Heart right ventricle (tissue), 16 donors: ENCODE measurements around the gene LARGE1. TPM values are rescaled to one million over a fixed set of nuclear protein-coding genes. Genes with fewer than 3 reads are reported as not detected.

Experiments
- ATAC-seq, 8 donors: fragments of 200-7000 bp; cut with Tn5 transposase; one replicate each; pipeline ENCODE4 v1.9.1; 2020; ENCODE audit warnings: mild to moderate bottlenecking in 8 of 8, moderate library complexity in 8 of 8, moderate number of reproducible peaks in 1 of 8
- DNase-seq, 2 donors: peaks; one replicate each; pipeline ENCODE4 v3.0.0-alpha.2; 2020
- H3K27ac ChIP-seq, 10 donors: fragments of 200-600 bp; sonication (generic) in 2 of 10; one replicate each; pipeline versions ENCODE4 v1.5.0 to v1.8.0; 2020 to 2022; ENCODE audit warnings: mild to moderate bottlenecking in 3 of 10
- H3K27me3 ChIP-seq, 7 donors: fragments of 200-600 bp; one replicate each; pipeline ENCODE4 v1.8.0; 2021 to 2022; ENCODE audit warnings: mild to moderate bottlenecking in 2 of 7
- H3K36me3 ChIP-seq, 9 donors: fragments of 200-600 bp; sonication (generic) in 1 of 9; one replicate each; pipeline versions ENCODE4 v1.5.0 to v1.8.0; 2020 to 2022; ENCODE audit warnings: mild to moderate bottlenecking in 2 of 9
- H3K4me1 ChIP-seq, 9 donors: fragments of 200-600 bp; sonication (generic) in 1 of 9; one replicate each; pipeline versions ENCODE4 v1.5.0 to v1.8.0; 2020 to 2022; ENCODE audit warnings: mild to moderate bottlenecking in 4 of 9
- H3K4me3 ChIP-seq, 10 donors: fragments of 200-600 bp; sonication (generic) in 2 of 10; one replicate each; pipeline versions ENCODE4 v1.5.0 to v1.8.0; 2020 to 2022; ENCODE audit warnings: mild to moderate bottlenecking in 7 of 10, moderate library complexity in 2 of 10
- H3K9me3 ChIP-seq, 11 donors: fragments of 200-600 bp in 10 of 11; sonication (generic) in 2 of 11; one replicate each; pipeline versions ENCODE4 v1.5.0 to v1.8.0; 2013 to 2022; ENCODE audit warnings: mild to moderate bottlenecking in 2 of 11, control low read depth in 1 of 11, moderate library complexity in 1 of 11
- WGBS, 2 donors: extraction: QIAGEN DNeasy Blood & Tissue Kit; methylation state at CpG; one replicate each; pipeline ENCODE4 v1.1.7; 2013; ENCODE audit warnings: inconsistent platforms in 1 of 2; 5-methylcytosine and 5-hydroxymethylcytosine counted together
- intact Hi-C, 10 donors: fragments of 100-400 bp; cut with DNase I; formaldehyde crosslinking; loops; one replicate each; pipeline versions ENCODE4 v1.11.1 to v1.14.2; 2022
- polyA plus RNA-seq, 2 donors: library from polyadenylated mRNA; stranded (reverse); fragments of 200-250 nt; gene quantifications; one replicate each; pipeline ENCODE4 v1.2.3, GENCODE V29; 2013
- total RNA-seq, 10 donors: library from RNA; stranded (reverse); fragmentation: NEBNext Ultra II Directional in 3 of 10; extraction: Animal tissue kit (Norgen Biotek cat#: 25700) in 3 of 10; gene quantifications; one replicate each; pipeline versions ENCODE4 v1.2.1 to v1.2.4, GENCODE V29; 2021 to 2023
- TF ChIP-seq, protein P1 (sequence below), 9 donors: fragments of 200-600 bp; sonication (generic) in 2 of 9; IDR thresholded peaks; one replicate each; pipeline versions ENCODE4 v1.5.0 to v1.8.0; 2021 to 2022; ENCODE audit warnings: antibody characterized with exemption in 9 of 9, mild to moderate bottlenecking in 5 of 9, moderate library complexity in 1 of 9
- donor health status: Arrhythmogenic right ventricular cardiomyopathy.
- donor health status: ischemic (EF 13 %, LVEDD 7.1; RV severe dilation, severe dysfunction).
- donor health status: healthy with polysubstance abuse.
- donor health status: DM: no; HTN: yes; CAD: no.
- donor health status: DM: no; HTN: no; CAD: no.
- donor health status: ischemic (EF 25% LVEDD 6.9; RV normal size, moderate dysfunction).
- donor health status: ischemic (EF 25% LVEDD 5.7; RV mildly dilated, moderate dysfunction).
- donor health status: healthy.
- donor health status: DM: yes; HTN: yes; CAD: no.
- donor health status: Ischemic cardiomyopathy.
- donor health status: ischemic (EF 35%, LVEDD 5.7; RV mildly dilated, moderate dysfunction).
- donor health status: nonischemic (EF 11% LVEDD 7.7; RV severe dilation, severe dysfunction).
- donor health status: DM: yes; HTN: yes; CAD: no.
- donor health status: PGD.
- donor health status: ischemic (EF 29% LVEDD 5.4; RV normal size, mild dysfunction).
- donor health status: nonischemic (EF 23%, LVEDD 6.1; RV moderate dilation, normal function).

The LARGE1 gene
- total and polyA plus RNA-seq, 12 donors = 33.7 to 184 (median 144) TPM

DNA sequence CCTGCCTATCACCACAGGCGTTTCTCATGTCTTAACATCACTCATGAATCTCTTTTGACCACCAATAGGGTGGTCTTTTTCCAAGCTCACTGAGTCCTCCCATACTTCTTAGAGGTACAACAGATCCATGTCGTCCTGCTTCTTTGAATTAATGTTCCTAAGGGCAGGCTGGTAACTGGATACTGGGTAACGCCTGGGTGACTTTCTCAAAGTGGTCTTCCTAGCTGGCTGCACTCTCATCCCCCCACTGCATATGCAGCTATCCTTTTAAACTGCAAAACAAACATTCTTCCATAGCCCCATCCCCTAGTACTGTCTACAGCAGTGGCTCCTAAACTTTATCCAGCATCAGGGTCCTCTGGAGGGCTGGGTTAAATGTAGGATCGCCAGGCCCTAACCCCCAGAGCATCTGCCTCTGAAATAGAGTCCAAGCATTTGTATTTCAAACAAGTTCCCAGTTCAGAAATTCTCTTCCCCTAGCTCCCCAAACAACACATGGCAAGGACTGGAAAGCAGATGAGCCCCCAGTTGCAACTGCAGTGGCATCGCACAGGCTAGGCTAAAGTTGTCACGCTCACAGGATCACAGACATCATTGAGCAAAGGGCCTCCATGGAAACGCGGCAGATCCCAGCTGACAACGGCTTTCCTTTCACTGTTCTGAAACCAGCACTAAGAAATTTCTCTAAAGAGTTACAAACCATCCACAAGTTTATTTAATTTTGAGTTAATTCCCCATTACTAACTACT, 204.9 kb downstream of the LARGE1 start:
- Histone ChIP-seq H3K27ac (no peak overlapping the region), H3K4me3 (no peak overlapping the region), H3K9me3 (peaks cover 0 to 36% (median 10%) of the 10 kb centered on the region in 11 donors), H3K36me3 (no peaks in the 10 kb centered on the region), H3K4me1 (peaks cover 0 to 18% (median 4%) of the 10 kb centered on the region in 9 donors), H3K27me3 (no peaks in the 10 kb centered on the region)
- intact Hi-C loops = no loop called here
- ATAC-seq = no peak
- DNase-seq = no peak
- 95 to 97% methylated on average over 9 of the region's 9 CpGs for WGBS, 2 donors
- TF ChIP-seq, protein P1, sequence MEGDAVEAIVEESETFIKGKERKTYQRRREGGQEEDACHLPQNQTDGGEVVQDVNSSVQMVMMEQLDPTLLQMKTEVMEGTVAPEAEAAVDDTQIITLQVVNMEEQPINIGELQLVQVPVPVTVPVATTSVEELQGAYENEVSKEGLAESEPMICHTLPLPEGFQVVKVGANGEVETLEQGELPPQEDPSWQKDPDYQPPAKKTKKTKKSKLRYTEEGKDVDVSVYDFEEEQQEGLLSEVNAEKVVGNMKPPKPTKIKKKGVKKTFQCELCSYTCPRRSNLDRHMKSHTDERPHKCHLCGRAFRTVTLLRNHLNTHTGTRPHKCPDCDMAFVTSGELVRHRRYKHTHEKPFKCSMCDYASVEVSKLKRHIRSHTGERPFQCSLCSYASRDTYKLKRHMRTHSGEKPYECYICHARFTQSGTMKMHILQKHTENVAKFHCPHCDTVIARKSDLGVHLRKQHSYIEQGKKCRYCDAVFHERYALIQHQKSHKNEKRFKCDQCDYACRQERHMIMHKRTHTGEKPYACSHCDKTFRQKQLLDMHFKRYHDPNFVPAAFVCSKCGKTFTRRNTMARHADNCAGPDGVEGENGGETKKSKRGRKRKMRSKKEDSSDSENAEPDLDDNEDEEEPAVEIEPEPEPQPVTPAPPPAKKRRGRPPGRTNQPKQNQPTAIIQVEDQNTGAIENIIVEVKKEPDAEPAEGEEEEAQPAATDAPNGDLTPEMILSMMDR (IDR thresholded peaks at IDR 0.05) = no peak

DNA sequence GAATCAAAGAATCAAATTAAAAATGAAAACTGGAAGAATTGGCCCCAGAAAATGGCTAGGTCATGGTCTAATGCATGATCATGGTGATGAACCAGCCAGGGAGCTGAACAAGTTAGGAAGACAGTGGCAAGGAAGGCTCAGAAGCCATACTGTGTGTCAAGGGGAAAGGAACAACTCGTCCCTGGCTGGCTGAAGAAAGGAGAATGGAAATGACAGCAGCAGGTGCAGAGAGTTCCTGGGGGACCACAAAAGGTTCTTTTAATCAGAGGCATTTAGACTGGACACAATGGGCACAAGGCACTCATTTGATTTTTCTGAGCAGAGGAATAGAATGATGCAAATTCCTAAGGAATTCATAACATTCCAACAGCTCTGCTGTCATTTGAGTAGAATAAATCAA, 209.9 kb downstream of the LARGE1 start:
- Histone ChIP-seq H3K4me3 (no peak overlapping the region), H3K27ac (no peak overlapping the region), H3K36me3 (no peaks in the 10 kb centered on the region), H3K9me3 (peaks cover 0 to 26% (median 10%) of the 10 kb centered on the region in 11 donors), H3K4me1 (peaks cover 0 to 29% (median 8%) of the 10 kb centered on the region in 9 donors), H3K27me3 (no peaks in the 10 kb centered on the region)
- intact Hi-C loops = no loop called here
- WGBS, 2 donors = 63 to 76% methylated on average over 1 of the region's 1 CpG
- DNase-seq (no peak), ATAC-seq (no peak)
- TF ChIP-seq, protein P1 (IDR thresholded peaks at IDR 0.05) = no peak

DNA sequence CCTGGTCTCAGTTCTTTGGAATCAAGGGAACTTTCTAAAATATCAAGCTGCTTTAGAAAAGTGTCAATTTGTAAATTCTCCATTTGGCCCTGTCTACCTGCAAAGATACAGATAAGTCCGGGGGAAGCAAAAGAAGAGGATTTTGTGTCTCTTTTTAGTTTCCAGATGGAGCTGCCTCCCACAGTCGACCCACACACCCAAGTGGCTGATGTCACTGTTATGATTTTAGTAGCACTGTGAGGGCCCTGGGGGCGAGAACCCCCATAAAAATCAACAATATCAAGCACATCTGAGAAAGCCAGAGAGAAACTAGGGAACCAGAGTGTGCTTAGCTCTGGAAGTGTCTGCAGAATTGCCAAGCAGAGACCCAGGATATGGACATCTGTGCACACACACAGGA, 212.7 kb downstream of the LARGE1 start:
- 63 to 73% methylated on average over 3 of the region's 3 CpGs for WGBS, 2 donors
- intact Hi-C loops = loop anchor here in 1 of 10 donors (10.0 kb wide), 1 partner anchor 103 kb away; no protein-coding TSS in a partner anchor
- DNase-seq (no peak), ATAC-seq (no peak)
- no peak overlapping the region for H3K4me3 ChIP-seq
- H3K9me3 ChIP-seq = peaks cover 0 to 19% (median 5%) of the 10 kb centered on the region in 11 donors
- peaks cover 0 to 45% (median 8%) of the 10 kb centered on the region in 9 donors for H3K4me1 ChIP-seq
- no peaks in the 10 kb centered on the region for H3K36me3 ChIP-seq
- H3K27me3 ChIP-seq = no peaks in the 10 kb centered on the region
- TF ChIP-seq, protein P1 (IDR thresholded peaks at IDR 0.05) = no peak
- no peak overlapping the region for H3K27ac ChIP-seq

DNA sequence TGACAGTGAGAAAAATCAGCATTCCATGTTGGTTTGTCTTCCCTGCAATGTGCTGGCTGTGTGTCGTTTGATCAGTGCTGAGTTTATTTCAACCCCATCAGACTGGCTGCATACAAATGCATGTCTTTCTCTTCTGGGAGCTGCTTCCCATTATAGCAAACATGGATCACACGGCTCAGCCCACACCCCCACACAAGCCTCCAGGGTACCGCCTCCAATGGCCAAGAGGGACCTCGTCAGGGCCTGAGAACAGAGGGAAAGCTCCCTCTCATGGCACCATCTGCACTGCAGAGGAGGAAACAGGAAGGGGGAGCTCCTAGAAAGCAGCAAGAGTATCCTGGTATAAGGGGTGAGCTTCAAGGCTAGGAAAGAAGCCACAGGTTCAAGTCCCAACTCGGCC, 214.2 kb downstream of the LARGE1 start:
- no peak overlapping the region for H3K4me3 ChIP-seq
- intact Hi-C loops = loop anchor here in 1 of 10 donors (10.0 kb wide), 1 partner anchor 101 kb away; no protein-coding TSS in a partner anchor
- H3K27ac ChIP-seq = peak overlapping the region in 1 of 10 donors; percentile 0
- H3K27me3 ChIP-seq = no peaks in the 10 kb centered on the region
- peaks cover 0 to 19% (median 5%) of the 10 kb centered on the region in 11 donors for H3K9me3 ChIP-seq
- H3K4me1 ChIP-seq = peaks cover 0 to 57% (median 13%) of the 10 kb centered on the region in 9 donors
- peaks cover 0 to 1% (median 0%) of the 10 kb centered on the region in 9 donors for H3K36me3 ChIP-seq
- 63 to 65% methylated on average over 5 of the region's 5 CpGs for WGBS, 2 donors
- ATAC-seq = peak in 7 of 8 donors; percentile 48 to 89 (median 66)
- DNase-seq = peak in 1 of 2 donors; percentile 29
- TF ChIP-seq, protein P1 (IDR thresholded peaks at IDR 0.05) = peak in 4 of 9 donors; percentile 12 to 44 (median 14)
